ENCODE measurements around the gene COL19A1.

COL19A1 gene

GRCh38 chr6:70037445-70037844 is 171.1 kb downstream of the COL19A1 start:
- Histone ChIP-seq H3K9me3 (ENCODE audit: insufficient read depth, low read length) (no peaks in the 10 kb centered on the region), H3K4me3 (ENCODE audit: insufficient read length, low read depth) (no peak overlapping the region), H3K27me3 (ENCODE audit: insufficient read depth, insufficient read length) (no peaks in the 10 kb centered on the region), H3K36me3 (ENCODE audit: insufficient read depth, insufficient read length, low read length) (no peaks in the 10 kb centered on the region), H3K4me1 (ENCODE audit: insufficient read depth, insufficient read length) (no peaks in the 10 kb centered on the region), H3K9ac (ENCODE audit: insufficient read length, low read depth) (no peak overlapping the region)
- no peak for TF ChIP-seq ZNF274 (IDR thresholded peaks at IDR 0.05; ENCODE audit: low read depth, low read length)
- no peak for TF ChIP-seq SUZ12 (IDR thresholded peaks at IDR 0.05; ENCODE audit: extremely low read depth, insufficient read depth, insufficient read length)
- no peak for TF ChIP-seq YY1 (IDR thresholded peaks at IDR 0.05; ENCODE audit: insufficient read depth, insufficient read length)
- no peak for DNase-seq (ENCODE audit: low read depth, low spot score)

GRCh38 chr6:70040766-70041165 is 174.4 kb downstream of the COL19A1 start:
- TF ChIP-seq ZNF274 (IDR thresholded peaks at IDR 0.05; ENCODE audit: low read depth, low read length) (no peak), YY1 (IDR thresholded peaks at IDR 0.05; ENCODE audit: insufficient read depth, insufficient read length) (no peak), SUZ12 (IDR thresholded peaks at IDR 0.05; ENCODE audit: extremely low read depth, insufficient read depth, insufficient read length) (no peak)
- H3K9ac ChIP-seq (ENCODE audit: insufficient read length, low read depth), result no peak overlapping the region
- H3K4me3 ChIP-seq (ENCODE audit: insufficient read length, low read depth), result no peak overlapping the region
- H3K9me3 ChIP-seq (ENCODE audit: insufficient read depth, low read length), result no peaks in the 10 kb centered on the region
- no peaks in the 10 kb centered on the region for H3K4me1 ChIP-seq (ENCODE audit: insufficient read depth, insufficient read length)
- H3K27me3 ChIP-seq (ENCODE audit: insufficient read depth, insufficient read length), result no peaks in the 10 kb centered on the region
- no peak for DNase-seq (ENCODE audit: low read depth, low spot score)
- H3K36me3 ChIP-seq (ENCODE audit: insufficient read depth, insufficient read length, low read length), result no peaks in the 10 kb centered on the region

DNA sequence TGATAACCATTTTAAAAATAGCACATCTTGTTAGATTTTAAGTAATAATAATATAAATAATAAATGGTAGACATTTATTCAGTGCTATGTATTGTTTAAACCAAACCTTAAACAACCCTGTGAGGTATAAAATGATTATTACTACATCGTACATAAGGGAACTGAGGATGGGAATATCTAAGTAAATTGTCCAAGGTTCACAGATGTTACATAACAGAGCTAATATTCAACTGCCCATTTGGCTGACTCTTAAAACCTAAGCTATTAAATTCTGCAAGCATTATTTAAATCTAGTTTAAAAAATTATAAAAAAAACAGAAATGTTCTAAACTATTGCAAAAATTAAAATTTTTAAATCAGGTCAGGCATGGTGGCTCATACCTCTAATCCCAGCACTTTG is 175.1 kb downstream of the COL19A1 start:
- H3K9ac ChIP-seq (ENCODE audit: insufficient read length, low read depth), result no peak overlapping the region
- DNase-seq (ENCODE audit: low read depth, low spot score), result no peak
- H3K9me3 ChIP-seq (ENCODE audit: insufficient read depth, low read length), result no peaks in the 10 kb centered on the region
- no peaks in the 10 kb centered on the region for H3K4me1 ChIP-seq (ENCODE audit: insufficient read depth, insufficient read length)
- H3K27me3 ChIP-seq (ENCODE audit: insufficient read depth, insufficient read length), result no peaks in the 10 kb centered on the region
- H3K4me3 ChIP-seq (ENCODE audit: insufficient read length, low read depth), result no peak overlapping the region
- no peak for TF ChIP-seq YY1 (IDR thresholded peaks at IDR 0.05; ENCODE audit: insufficient read depth, insufficient read length)
- H3K36me3 ChIP-seq (ENCODE audit: insufficient read depth, insufficient read length, low read length), result no peaks in the 10 kb centered on the region

- H3K9ac ChIP-seq (ENCODE audit: insufficient read length, low read depth), result no peak overlapping the region
- H3K4me3 ChIP-seq (ENCODE audit: insufficient read length, low read depth), result no peak overlapping the region
- DNase-seq (ENCODE audit: low read depth, low spot score), result no peak
- no peaks in the 10 kb centered on the region for H3K4me1 ChIP-seq (ENCODE audit: insufficient read depth, insufficient read length)
- TF ChIP-seq YY1 (IDR thresholded peaks at IDR 0.05; ENCODE audit: insufficient read depth, insufficient read length) (no peak), SUZ12 (IDR thresholded peaks at IDR 0.05; ENCODE audit: extremely low read depth, insufficient read depth, insufficient read length) (no peak), ZNF274 (IDR thresholded peaks at IDR 0.05; ENCODE audit: low read depth, low read length) (no peak)
- no peaks in the 10 kb centered on the region for H3K36me3 ChIP-seq (ENCODE audit: insufficient read depth, insufficient read length, low read length)
- H3K27me3 ChIP-seq (ENCODE audit: insufficient read depth, insufficient read length), result no peaks in the 10 kb centered on the region
- no peaks in the 10 kb centered on the region for H3K9me3 ChIP-seq (ENCODE audit: insufficient read depth, low read length)
Observed at GRCh38 chr6:70045413-70045812, 179.1 kb downstream of the COL19A1 start.

DNA sequence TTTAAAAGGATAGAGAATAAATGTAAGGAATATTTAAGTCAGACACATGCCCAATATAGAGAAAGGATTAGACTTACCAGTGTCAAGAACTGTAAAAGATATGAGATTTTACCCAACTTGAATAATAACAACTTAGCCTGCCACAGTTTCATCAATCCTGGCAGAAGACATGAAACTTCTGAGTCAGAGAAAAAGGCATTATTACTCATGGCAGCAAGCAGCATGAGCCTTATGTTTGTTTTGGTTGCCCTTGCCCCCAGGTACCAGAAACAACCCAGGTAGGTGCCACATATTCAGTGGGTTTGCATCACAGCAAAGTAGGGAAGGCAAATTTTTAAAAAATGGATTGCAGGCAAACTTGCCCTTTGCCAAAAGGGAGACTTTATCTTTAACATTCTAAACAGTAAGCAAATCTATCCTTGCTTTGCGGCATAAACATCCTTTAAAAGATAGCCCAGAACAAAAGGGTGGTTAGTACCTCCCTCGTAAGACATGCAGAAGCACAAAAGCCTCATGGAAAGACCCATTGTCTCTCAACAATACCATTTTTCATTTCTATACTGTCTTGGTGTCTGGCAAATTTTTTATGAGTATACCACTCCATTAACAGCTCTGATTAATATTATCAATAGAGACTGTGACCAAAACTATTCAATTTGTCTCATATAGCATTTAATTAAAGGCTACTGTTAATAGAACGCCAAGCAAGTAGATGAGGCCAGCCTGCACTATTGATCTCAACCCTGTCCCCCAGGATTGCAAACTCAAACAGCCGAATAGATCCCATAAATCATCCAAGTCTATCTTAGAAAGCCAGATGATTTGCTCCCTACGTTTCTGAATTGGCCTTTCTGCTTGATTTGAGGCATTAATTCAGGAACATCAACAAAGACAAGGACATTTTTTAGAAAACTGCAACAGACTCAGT is 185.1 kb downstream of the COL19A1 start:
- Histone ChIP-seq H3K9me3 (ENCODE audit: insufficient read depth, low read length) (no peaks in the 10 kb centered on the region), H3K36me3 (ENCODE audit: insufficient read depth, insufficient read length, low read length) (no peaks in the 10 kb centered on the region), H3K4me3 (ENCODE audit: insufficient read length, low read depth) (no peak overlapping the region), H3K9ac (ENCODE audit: insufficient read length, low read depth) (no peak overlapping the region), H3K4me1 (ENCODE audit: insufficient read depth, insufficient read length) (no peaks in the 10 kb centered on the region), H3K27me3 (ENCODE audit: insufficient read depth, insufficient read length) (no peaks in the 10 kb centered on the region)
- TF ChIP-seq ZNF274 (IDR thresholded peaks at IDR 0.05; ENCODE audit: low read depth, low read length) (no peak), SUZ12 (IDR thresholded peaks at IDR 0.05; ENCODE audit: extremely low read depth, insufficient read depth, insufficient read length) (no peak), YY1 (IDR thresholded peaks at IDR 0.05; ENCODE audit: insufficient read depth, insufficient read length) (no peak)
- no peak for DNase-seq (ENCODE audit: low read depth, low spot score)

DNA sequence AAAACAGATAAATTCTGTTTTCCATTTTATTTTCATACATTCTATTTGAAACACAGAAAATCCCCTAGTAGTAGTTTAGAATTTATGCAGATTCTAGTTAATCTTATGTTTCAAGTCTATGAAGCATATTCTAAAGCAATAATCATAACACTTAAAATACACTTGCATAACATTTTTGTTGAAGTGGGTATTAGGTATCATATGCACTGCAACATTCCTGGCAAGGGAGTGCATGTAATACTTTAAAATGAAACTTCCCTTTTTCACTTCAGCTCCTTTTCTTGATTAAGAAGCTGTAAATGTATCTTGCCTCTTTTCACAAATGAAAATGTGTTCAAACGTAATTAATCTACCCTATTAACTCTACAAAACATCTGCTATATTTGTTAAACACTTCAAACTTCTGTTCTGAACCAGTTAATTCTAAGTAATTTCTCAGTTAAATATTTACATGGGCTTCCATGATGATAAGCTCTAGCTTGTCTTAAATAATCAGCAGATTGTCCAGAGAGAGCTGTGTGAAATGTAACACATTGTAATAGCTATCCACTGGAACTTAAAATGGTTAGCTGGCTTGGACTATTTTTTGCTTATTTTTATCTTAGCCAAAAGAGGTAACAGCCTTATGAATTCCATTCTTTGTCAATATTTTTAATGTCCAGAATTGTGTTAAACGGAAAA is 192.8 kb downstream of the COL19A1 start:
- TF ChIP-seq YY1 (IDR thresholded peaks at IDR 0.05; ENCODE audit: insufficient read depth, insufficient read length), result no peak
- no peak for TF ChIP-seq ZNF274 (IDR thresholded peaks at IDR 0.05; ENCODE audit: low read depth, low read length)
- no peak for TF ChIP-seq SUZ12 (IDR thresholded peaks at IDR 0.05; ENCODE audit: extremely low read depth, insufficient read depth, insufficient read length)
- Histone ChIP-seq H3K27me3 (ENCODE audit: insufficient read depth, insufficient read length) (no peaks in the 10 kb centered on the region), H3K4me3 (ENCODE audit: insufficient read length, low read depth) (no peak overlapping the region), H3K9ac (ENCODE audit: insufficient read length, low read depth) (no peak overlapping the region), H3K9me3 (ENCODE audit: insufficient read depth, low read length) (no peaks in the 10 kb centered on the region), H3K36me3 (ENCODE audit: insufficient read depth, insufficient read length, low read length) (no peaks in the 10 kb centered on the region), H3K4me1 (ENCODE audit: insufficient read depth, insufficient read length) (no peaks in the 10 kb centered on the region)
- DNase-seq (ENCODE audit: low read depth, low spot score), result no peak

DNA sequence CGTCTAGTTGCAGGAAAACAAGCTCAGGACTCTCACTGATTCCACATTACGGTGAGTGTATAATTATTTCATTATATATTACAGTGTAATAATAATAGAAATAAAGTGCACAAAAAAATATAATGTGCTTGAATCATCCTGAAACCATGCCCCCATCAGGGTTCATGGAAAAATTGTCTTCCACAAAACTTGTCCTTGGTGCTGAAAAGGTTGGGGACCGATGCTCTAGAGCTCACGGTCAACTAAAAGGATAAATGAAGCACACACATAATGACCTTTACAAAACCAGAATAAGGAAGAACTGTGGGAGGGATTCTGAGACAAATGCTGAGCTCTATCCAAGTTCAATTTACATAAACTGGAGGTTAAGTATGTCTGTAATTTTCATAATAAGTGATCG is 194.3 kb downstream of the COL19A1 start:
- Histone ChIP-seq H3K36me3 (ENCODE audit: insufficient read depth, insufficient read length, low read length) (no peaks in the 10 kb centered on the region), H3K4me3 (ENCODE audit: insufficient read length, low read depth) (no peak overlapping the region), H3K9me3 (ENCODE audit: insufficient read depth, low read length) (no peaks in the 10 kb centered on the region), H3K27me3 (ENCODE audit: insufficient read depth, insufficient read length) (no peaks in the 10 kb centered on the region), H3K9ac (ENCODE audit: insufficient read length, low read depth) (no peak overlapping the region), H3K4me1 (ENCODE audit: insufficient read depth, insufficient read length) (no peaks in the 10 kb centered on the region)
- TF ChIP-seq YY1 (IDR thresholded peaks at IDR 0.05; ENCODE audit: insufficient read depth, insufficient read length) (no peak), ZNF274 (IDR thresholded peaks at IDR 0.05; ENCODE audit: low read depth, low read length) (no peak), SUZ12 (IDR thresholded peaks at IDR 0.05; ENCODE audit: extremely low read depth, insufficient read depth, insufficient read length) (no peak)
- DNase-seq (ENCODE audit: low read depth, low spot score), result no peak

Measured in NT2/D1 (cell line).